ENCODE results near the gene OR2T8.

DNA sequence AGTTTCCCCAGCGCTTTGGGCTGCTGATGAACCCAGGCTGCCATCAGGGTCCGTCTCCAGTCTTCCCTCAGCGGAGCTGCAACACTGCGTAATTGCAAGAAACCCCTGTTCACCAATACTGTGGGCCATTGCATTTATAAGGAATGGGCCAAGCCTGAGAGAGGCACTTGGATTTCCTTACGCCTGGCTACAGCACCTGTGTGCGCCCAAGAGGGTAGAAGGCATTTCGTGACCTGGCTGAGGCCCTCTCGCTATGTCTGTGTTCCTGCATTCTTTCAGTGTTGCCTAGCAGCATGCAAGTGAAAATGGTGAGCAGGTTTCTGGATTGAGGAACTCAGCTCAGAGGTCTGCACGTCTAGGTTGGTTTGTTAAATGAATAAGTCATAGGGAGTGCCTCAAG, 36.7 kb upstream of the OR2T8 start:
- no peak for TF ChIP-seq POLR2A (IDR thresholded peaks at IDR 0.05)
- TF ChIP-seq, protein P1, sequence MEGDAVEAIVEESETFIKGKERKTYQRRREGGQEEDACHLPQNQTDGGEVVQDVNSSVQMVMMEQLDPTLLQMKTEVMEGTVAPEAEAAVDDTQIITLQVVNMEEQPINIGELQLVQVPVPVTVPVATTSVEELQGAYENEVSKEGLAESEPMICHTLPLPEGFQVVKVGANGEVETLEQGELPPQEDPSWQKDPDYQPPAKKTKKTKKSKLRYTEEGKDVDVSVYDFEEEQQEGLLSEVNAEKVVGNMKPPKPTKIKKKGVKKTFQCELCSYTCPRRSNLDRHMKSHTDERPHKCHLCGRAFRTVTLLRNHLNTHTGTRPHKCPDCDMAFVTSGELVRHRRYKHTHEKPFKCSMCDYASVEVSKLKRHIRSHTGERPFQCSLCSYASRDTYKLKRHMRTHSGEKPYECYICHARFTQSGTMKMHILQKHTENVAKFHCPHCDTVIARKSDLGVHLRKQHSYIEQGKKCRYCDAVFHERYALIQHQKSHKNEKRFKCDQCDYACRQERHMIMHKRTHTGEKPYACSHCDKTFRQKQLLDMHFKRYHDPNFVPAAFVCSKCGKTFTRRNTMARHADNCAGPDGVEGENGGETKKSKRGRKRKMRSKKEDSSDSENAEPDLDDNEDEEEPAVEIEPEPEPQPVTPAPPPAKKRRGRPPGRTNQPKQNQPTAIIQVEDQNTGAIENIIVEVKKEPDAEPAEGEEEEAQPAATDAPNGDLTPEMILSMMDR (IDR thresholded peaks at IDR 0.05), result no peak

Measured in testis (tissue), 2 donors.